HG03175 (cell line): Measurements from ENCODE around the gene ACLY.
A peak's percentile ranks its signal among the peaks of the same experiment; 100 is the strongest.

ENCODE experiments used
- ATAC-seq: cut with Tn5 transposase; IDR thresholded peaks from one replicate; pipeline ENCODE4 v1.9.1; 2021; ENCODE audit warnings: mild to moderate bottlenecking, moderate library complexity; ENCODE audit not compliant: unreplicated experiment

The ACLY gene

DNA sequence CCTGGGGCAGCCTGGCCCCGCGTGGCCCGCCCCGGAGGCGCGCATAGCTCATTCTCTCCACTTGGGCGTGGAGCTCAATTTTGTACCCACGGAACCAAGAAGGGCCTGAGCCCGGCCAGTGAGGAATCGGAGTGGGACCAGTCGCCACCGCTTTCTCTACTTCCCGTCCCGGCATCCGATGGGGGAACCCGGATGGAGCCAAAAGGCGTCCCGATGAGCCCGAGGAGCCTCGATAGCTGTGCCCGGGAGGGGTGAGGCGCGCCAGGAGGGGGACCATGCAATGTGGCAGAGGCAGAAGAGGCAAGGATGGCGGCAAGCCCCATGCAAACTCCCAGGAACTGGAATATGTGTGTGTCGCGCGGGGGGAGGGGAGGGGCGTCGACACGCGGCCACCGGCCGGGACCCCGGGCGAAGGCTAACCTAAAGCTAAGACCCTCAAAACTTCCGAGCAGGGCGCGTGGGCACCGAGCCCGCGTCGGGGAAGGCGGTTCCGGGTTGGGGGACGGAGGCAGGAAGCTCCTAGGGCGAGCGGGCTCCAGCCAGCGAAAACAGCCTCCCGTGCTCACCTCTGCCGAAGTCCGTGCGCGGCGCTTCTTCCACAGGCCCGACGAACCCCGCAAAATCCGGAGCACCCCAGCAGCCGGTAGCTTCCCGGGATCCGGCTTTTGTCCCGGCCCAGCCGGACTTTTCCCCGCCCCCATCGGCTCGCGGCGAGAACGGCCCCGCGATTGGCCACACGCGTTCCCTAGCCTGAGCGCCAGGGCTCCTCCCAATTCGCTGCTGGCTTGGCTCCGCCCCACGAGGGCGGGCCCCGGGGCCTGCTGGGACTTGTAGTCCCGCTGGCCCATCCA lies at the start of gene ACLY:
Gene ACLY, minus strand, starts transcription at position 638 of the 851 bp plus-strand sequence. CDS start 5,078 bp downstream, outside the sequence.
- ATAC-seq, result peak; percentile 94

GRCh38 chr17:41967921-41968578 lies 49.3 kb upstream of the ACLY start:
- no peak for ATAC-seq

- peak; percentile 8 for ATAC-seq
These were observed 48.6 kb upstream of the ACLY start for GRCh38 chr17:41967141-41967920.

- ATAC-seq, result peak; percentile 78
These were observed 47.9 kb upstream of the ACLY start, which contains the start of gene CNP for GRCh38 chr17:41966463-41967140. Gene CNP (plus strand): TSS chr17:41966795. CDS start chr17:41966885, 90 bp downstream.

DNA sequence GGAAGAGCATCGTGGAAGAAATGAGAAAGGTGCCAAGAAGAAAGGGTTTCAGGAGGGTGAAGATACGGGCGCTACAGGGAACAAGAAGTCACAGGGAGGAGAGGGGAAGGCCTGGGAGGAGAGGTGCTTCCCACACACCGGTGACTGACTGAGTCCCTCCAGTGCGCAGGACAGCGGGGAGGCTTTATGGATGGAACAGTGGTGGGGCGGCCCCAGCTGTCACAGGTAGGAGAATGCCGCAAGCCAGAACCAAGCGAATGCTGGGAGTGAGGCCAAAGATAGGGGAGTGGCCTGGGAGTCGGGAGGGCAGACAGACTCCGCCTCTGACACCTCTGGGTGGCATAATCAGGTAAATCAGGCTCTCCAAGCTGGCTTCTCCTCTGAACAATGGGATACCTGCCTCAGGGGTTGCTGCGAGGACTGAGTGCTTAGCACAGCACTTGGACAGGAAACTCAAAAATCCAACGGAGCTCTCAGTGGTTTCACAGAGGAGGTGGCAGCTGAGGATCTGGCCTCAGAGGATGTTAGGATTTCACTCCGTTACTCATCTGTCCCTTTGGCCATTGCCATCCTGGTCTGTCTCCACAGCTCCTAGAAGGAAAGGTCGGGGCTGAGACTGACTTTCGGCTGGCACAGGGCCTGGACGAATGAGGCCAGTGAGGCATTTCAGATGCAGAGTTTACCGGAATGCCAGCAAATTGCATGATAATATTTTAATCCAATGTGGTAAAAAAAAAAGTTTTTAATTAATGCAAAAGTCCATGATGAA lies 47.1 kb upstream of the ACLY start:
- ATAC-seq, result no peak

DNA sequence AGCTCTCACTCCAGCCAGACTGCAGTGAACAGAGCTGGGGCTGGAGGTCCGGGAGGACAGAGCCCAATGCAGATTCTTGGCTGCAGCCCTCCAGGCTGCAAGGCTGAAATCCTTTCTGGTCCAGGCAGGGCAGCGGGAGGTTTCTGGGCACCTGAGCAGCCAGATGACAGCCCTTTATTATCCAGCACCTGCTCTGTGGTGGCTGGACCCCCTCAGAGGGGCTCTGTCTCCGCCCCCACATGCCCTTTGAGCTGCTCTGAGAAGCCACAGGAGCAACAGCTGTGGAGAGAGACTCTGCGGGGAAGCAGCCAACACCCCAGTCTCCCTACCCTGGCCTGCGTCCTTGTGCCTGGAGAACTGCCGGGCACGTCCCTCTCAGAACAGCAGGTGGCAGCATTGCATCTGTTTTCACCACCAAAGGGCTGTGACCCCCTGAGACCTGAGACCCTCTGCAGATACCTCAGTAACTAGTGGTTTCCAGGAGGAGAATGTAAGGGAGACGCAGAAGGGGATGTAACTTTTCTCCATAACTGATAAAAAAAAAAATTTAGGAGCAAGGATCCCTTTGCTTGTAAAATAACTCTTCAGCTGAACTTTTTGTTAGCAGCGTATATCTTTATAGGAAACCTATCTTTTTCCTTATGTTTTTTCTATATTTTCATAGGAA lies 44.1 kb upstream of the ACLY start:
- no peak for ATAC-seq

DNA sequence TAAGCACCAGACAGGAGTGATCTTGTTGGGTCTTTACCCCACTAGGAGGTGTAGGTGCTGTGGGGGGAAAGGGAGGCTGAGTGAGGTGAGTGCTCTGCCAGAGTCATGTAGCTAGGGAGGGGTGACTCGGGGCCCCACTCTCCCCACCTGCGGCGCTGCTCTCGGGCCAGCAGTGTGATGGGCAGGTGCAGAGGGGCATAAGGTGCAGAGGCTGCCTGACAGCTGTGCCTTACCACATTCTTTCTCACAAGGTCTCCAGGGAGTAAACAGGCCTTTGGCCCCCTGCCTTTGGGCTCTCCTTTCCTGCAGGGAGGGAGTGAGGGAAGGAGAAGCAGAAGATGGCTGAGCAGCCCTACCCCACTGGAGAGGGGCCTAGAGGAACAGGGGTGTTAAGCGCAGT lies 43.4 kb upstream of the ACLY start:
- no peak for ATAC-seq

- no peak for ATAC-seq
These were observed 40.8 kb upstream of the ACLY start for GRCh38 chr17:41959336-41960095.

DNA sequence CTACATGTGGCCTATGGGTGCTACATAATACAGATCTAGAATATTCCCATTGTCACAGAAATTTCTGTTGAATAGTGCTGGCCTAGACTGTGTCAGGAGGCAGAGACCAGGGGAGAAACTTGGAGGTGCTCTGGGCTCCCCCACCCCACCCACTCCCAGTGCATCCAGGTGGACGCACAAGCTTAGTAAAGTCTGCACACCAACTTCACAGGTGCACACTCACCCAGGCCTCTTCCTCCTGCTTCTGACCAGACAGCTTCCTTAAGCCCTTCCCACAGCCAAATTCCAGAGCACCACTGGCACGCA lies 40.2 kb upstream of the ACLY start:
- ATAC-seq, result no peak

- no peak for ATAC-seq
These were observed 39.2 kb upstream of the ACLY start for GRCh38 chr17:41957869-41958439.

DNA sequence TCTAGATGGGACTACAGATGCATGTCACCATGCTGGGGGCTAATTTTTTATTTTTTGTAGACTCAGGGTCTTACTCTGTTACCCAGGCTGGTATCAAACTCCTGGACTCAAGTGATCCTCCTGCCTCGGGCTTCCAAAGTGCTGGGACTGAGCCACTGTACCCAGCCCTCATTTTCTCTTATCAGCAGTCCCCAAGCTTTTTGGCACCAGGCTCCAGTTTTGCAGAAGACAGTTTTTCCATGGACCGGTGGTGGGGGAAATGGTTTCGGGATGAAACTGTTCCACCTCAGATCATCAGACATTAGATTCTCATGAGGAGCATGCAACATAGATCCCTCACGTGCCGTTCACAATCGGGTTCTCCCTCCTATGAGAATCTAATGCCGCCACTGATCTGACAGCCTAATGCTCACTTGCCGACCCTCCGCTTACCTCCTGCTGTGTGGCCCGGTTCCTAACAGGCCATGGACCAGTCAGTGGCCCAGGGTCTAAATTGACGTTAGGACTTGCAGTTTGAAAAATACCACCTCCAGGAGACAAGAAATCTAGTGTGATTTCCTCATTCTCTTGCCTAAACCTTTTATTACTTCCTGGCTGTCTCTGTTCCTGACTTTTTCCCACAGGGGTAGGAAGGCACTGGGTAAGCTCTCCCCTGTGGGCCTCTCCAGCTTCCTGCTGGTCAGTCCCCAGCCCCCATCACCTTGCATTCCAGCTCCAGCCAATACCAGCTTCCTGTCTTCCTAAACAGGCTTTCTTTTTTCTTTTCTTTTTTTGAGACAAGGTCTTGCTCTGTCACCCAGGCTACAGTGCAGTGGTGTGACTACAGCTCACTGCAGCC lies 38.5 kb upstream of the ACLY start:
- no peak for ATAC-seq

- ATAC-seq, result no peak
These were observed 37.8 kb upstream of the ACLY start for GRCh38 chr17:41956522-41956921.

DNA sequence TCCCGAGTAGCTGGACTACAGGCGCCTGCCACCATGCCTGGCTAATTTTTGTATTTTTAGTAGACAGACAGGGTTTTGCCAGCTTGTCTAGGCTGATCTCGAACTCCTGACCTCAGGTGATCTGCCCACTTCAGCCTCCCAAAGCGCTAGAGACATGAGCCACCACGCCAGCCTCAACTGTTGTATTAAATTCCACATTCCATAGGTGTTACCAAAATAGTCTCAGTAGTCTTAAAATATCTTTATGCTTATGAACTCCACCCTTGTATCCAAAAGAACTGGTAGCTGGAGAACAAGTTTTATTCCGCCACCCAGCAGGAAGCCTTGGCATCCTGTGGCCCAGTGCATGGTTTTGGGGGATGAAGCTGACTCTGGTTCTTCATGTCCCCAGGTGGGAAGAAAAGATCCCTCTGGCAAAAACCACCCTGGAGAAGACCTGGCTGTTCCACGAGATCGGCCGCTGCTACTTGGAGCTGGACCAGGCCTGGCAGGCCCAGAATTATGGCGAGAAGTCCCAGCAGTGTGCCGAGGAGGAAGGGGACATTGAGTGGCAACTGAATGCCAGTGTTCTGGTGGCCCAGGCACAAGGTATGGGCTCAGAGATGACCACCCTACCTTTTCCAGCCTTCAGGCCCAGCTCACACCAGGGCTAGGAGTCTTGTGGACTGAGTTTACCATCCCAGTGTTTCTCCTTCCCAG lies 30.2 kb upstream of the ACLY start:
- no peak for ATAC-seq

GRCh38 chr17:41944943-41945342 lies 26.2 kb upstream of the ACLY start:
- no peak for ATAC-seq

DNA sequence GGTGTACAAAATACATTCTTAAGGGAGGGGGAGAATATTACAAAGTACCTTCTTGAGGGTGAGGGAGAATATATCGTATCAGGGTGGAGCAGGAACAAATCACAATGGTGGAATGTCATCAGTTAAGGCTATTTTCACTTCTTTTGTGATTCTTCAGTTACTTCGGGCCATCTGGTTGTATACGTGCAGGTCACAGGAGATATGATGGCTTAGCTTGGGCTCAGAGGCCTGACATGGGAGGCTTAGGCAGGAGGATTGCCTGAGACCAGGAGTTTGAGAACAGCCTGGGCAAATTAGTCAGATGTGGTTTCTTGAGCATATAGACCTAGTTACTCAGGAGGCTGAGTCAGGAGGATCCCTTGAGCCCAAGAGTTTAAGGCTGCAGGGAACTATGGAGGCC lies 24.7 kb upstream of the ACLY start:
- no peak for ATAC-seq

- ATAC-seq, result no peak
These were observed 24.0 kb upstream of the ACLY start for GRCh38 chr17:41942626-41943373.
